H1 (cell line): ENCODE results near the gene EPB41L1. TPM values are rescaled to one million over a fixed set of nuclear protein-coding genes. Genes with fewer than 3 reads are reported as not detected.
A peak's percentile ranks its signal among the peaks of the same experiment; 100 is the strongest.

ENCODE experiments used
- BRCA1 ChIP-seq: IDR thresholded peaks from 2 replicates; pipeline ENCODE4 v1.6.1; 2012; ENCODE audit warnings: low read depth, low read length, improper control_type of control experiment
- CHD1 ChIP-seq: IDR thresholded peaks from 2 replicates; pipeline ENCODE4 v1.6.1; 2012; ENCODE audit warnings: low read depth, low read length, improper control_type of control experiment
- PHF8 ChIP-seq: fragments of 200-600 bp; sonication (generic); conservative IDR thresholded peaks from 2 replicates; pipeline ENCODE4 v1.7.1; 2012; ENCODE audit warnings: low read depth, mild to moderate bottlenecking, inconsistent platforms, low read length, moderate library complexity
- SIN3A ChIP-seq, 2 experiments: IDR thresholded peaks in 1 of 2; conservative IDR thresholded peaks in 1 of 2; 2 replicates each; pipeline ENCODE4 v1.6.1; 2011 to 2012; ENCODE audit warnings: low read length in 2 of 2, improper control_type of control experiment in 1 of 2, low read depth in 1 of 2, mild to moderate bottlenecking in 1 of 2
- polyA plus RNA-seq, 7 experiments: library from polyadenylated mRNA; depleted of rRNA in 3 of 7; stranded (reverse) in 5 of 7; unstranded in 2 of 7; fragments of >200 nt in 5 of 7; fragments of 200-250 nt in 2 of 7; gene quantifications; 1 replicate in 5 of 7; 2 replicates in 1 of 7; 4 replicates in 1 of 7; pipeline versions ENCODE4 v1.2.1 to v1.2.3, GENCODE V29; 2011 to 2013; ENCODE audit warnings: missing spikeins in 2 of 7, mixed read lengths in 2 of 7
- total RNA-seq: library from RNA; stranded (reverse); fragmentation: NEBNext Ultra II Directional; extraction: Animal tissue kit (Norgen Biotek cat#: 25700); gene quantifications from 2 replicates; pipeline ENCODE4 v1.2.1, GENCODE V29; 2021

Gene EPB41L1
- total and polyA plus RNA-seq, 2 of the 8 experiments (the other 6 are each of a cell fraction or from before 2014, with no cell fraction given): 14.8 to 36.0 TPM

DNA sequence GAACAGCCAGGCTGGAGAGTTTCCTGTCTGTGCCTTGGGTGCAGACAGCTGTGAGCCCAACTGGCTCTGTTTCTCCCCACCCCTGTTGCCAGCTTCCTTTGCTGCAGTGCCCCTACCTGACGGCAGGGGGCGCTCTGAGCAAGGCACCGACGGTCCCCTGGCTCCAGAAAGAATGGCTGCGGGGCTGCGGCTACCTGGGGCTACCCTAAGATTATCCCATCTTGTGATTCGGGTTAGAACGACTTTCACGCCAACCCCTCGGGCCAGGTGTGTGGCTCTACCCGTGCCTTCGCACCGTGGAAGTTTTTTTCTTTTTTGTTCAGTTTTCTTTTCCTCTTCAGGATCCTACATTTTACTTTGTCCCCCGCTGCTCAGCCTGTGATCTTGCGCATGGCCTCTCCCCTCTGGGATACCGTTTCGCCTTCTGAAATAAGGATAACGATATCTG lies 48.4 kb downstream of the EPB41L1 start (continued):
- TF ChIP-seq SIN3A (conservative IDR thresholded peaks at IDR 0.05 in 1 of 2, IDR thresholded peaks at IDR 0.05 in 1 of 2; ENCODE audit: low read depth in 1 of 2, low read length in 2 of 2) (peak in 1 of 2 experiments; percentile 59; a peak in 2 of 4 replicates), BRCA1 (0 out of 2 replicates have a peak, but pooled peaks have one; percentile 21), PHF8 (no peak), CHD1 (no peak)
